HG02970 (cell line): ENCODE measurements around the gene PRND.
"Not testable (repeated sequence)": the region's sequence is repeated elsewhere in the genome, so short reads cannot be mapped to it uniquely, and the experiment has no call there.

Experiments
- ATAC-seq: cut with Tn5 transposase; IDR thresholded peaks from one replicate; pipeline ENCODE4 v1.9.1; 2021; ENCODE audit warnings: mild to moderate bottlenecking, moderate library complexity, moderate number of reproducible peaks; ENCODE audit not compliant: unreplicated experiment, low FRiP score

Gene PRND

DNA sequence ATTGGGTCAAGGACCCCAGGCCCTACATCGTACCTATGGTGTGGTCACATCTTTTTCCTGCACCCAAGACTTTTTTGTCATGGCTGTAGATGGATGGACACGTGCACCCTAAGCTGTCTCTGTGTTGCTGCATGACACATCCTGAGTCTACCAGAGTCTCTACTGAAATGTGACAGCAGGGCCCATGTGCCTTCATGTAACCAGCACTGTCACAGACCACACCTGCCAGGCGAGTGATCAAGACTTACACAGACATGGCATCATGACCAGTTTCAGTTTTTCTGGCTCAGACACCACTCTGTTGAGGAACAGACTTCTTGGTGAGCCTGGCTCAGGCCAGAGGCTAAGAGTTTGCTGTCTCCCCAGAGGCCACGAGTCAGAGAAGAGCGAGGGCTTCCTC, 7.6 kb downstream of the PRND start:
- ATAC-seq: no peak

DNA sequence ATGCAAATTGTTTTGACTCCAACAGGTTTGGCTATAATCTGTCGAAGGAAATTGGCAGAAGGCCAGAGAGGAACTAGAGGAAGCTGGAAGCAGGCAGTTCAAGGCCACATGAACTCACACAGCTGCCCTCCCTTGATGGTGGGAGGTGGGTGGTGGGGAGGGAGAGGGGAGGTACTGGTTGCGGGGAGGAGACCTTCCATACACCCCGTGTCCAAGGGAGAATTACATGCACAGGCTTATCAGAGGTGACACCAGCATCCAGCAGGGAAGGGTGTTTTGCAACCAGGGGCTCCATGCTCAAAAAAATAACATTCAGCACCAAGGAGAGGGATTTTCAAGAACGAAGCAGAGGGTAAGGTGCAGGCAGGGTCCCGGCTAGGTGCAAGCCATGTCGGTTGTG, 9.1 kb downstream of the PRND start:
- no peak for ATAC-seq

DNA sequence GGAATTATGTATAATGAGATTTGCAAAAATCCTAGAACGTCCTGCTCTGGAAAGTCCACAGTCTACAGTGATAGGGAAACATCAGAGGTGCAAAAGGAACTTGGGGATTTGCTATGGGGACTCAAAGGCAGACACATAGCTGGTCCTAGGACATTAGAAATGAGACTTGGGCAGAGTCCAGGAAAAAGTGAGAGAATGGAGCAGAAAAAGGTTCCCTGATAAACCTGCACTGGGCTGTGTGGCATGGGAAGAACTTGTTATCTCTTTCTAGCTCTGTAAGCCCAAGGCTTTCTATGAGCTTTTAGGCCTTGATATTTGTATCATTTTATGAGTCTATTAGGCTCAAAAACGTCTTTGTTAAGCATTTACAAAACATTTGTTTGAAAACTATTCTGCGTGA, 15.2 kb downstream of the PRND start:
- no peak for ATAC-seq

DNA sequence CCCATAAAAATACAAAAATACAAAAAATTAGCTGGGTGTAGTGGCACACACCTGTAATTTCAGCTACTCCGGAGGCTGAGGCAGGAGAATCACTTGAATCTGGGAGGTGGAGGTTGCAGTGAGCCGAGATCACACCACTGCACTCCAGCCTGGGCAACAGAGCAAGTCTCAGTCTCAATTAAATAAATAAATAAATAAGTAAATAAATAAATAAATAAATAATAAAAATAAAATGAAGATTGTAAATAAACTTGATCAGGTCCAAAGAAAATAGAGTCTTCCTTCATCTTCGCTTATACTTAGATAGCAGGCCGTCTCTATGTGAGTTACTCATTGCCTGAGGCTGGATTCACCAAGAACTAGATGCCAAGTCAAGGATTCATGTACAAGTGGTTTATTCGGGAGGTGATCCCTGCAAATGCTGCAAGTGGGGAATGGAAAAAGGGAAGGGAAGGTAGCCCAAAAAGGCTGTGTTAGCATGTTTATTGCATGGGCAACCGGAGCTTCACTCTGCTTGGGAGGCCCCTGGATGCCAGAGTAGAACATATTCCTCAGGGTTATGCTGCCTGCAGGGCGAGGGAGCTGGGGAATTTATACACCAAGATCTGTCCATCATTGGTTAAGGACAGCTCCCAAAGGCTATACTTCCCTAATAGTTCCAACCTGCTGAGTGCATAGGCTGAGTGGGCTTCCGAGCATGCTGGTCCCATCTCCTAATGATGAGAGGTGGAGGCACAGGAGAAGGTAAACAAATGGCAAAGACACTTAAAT, 16.3 kb downstream of the PRND start:
- no peak for ATAC-seq

DNA sequence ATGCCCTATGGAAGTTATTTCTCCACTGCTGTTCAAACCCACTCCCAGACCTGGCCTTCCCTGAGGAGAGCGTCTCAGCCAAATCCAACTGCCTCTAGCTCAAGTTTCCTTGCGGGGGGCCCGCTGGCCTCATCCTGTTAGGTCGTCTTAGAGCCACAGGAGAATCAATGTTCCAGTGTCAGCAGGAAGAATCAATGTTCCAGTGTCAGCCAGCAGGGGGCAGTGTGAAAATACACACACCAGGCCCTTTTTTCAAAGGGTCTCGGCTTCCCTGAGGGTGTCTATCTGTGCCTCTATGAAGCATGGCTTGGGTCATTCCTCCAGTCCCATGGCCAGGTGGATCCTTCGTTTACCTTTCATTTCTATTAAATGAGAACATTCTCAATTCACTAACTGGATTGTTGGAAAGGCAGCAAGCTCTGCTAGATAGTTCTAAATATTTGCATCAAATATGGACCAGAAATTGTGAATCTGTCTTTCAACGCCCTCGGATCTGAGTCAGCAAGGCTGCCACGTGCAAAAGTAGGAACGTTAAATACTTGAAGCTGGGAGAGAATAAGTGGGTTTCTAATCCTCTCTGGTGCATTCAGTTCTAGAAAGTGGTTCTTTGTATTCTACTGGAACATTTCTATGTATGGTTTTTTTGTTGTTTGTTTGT, 19.2 kb downstream of the PRND start:
- no peak for ATAC-seq

DNA sequence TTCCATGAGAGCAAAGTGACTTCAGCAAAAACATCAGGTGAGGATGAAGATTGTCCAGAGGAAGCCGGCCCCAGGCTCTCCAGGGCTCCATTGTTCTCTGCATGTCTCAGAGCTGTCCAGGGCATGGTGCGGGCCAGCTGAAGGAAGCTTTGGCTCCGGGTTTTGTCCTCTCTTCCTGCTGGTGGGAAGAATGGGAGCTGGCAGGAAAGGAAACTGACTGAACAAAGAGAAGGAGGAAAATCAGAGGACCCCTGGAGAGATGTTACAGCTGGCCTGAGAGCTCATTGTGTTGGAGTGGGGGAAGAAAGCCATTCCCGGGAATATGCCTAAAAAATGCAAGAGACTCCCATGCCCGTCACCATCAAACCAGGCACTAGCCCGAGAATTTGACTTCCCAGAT, 27.1 kb downstream of the PRND start:
- no peak for ATAC-seq

DNA sequence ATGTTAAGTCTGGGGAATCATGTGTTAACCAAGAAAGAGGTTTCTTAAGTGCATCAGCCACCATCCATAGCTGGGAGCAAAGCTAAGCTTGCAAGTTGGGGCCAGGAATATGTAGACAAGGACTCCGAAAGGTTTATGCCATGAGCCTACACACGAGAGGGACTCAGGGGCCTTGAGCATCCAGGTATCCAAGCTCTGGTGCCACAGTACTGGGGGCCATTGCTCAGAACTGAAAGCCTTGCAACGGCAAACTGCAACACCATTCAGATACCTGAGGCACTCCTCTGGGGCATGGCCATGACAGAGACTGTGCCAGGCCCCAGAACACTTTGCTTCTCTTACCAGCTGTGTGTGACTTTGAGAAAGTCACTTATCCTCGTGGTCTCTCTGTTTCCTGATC, 27.6 kb downstream of the PRND start:
- ATAC-seq: no peak

DNA sequence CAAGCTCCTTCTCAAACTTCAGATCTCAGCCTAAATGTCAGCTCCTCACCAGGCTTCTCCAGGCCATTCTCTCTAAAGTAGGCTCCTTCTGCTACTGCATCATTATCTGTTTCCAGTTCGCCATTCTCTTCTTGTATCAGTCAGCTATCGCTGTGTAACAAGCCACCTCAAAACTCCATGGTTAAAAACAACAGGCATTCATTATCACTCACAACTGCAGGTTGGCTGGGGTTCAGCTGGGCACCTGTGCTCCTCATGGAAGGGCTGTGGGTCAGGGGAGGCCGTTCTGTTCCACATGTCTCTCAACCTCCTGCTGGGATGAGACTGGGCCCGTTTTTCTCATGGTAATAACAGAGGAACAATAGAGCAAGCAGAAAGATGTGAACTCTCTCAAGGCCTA, 28.7 kb downstream of the PRND start:
- no peak for ATAC-seq

DNA sequence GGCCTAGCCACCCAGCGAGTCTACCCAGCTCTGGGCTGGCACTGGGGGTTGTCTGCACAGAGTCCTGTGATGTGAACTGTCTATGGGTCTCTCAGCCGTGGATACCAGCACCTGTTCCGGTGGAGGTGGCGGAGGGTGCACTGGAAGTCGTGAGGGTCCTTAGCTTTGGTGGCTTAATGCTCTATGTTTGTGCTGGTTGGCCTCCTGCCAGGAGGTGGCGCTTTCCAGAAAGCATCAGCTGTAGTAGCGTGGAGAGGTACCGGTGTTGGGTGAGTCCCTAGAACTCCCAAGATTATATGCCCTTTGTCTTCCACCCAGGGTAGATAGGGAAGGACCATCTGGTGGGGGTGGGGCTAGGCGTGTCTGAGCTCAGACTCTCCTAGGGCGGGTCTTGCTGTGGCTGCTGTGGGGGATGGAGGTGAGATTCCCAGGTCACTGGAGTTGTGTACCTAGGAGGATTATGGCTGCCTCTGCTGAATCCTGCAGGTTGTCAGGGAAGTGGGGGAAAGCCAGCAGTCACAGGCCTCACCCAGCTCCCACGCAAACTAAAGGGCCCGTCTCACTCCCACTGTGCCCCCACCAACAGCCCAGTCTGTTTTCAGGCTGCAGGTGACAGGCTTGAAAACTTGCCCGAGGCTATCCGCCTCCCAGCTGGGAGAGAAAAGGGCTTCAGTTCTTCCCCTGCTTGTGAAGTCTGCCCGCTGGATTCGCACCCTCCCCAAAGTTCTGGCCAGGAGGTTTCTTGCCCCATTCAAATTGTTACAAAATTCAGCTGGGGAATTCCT, 37.6 kb downstream of the PRND start:
- ATAC-seq: not testable (repeated sequence)

DNA sequence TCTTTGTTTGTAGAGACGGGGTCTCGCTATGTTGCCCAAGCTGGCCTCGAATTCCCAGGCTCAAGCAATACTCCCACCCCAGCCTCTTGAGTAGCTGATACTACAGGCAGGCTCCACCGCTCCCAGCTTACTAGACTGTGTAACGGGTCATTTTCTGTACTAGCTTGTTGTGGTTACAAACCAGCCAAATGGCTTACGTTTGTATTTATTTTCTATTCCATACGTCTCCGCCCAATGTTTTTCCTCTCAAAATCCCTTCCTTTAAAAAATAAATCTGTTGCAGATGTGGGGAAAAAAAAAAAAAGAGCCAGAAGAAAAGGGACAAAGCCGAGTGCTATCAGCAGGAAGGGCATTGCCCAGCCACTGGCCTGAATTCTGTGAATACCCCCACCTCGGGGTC, 41.6 kb downstream of the PRND start:
- no peak for ATAC-seq

DNA sequence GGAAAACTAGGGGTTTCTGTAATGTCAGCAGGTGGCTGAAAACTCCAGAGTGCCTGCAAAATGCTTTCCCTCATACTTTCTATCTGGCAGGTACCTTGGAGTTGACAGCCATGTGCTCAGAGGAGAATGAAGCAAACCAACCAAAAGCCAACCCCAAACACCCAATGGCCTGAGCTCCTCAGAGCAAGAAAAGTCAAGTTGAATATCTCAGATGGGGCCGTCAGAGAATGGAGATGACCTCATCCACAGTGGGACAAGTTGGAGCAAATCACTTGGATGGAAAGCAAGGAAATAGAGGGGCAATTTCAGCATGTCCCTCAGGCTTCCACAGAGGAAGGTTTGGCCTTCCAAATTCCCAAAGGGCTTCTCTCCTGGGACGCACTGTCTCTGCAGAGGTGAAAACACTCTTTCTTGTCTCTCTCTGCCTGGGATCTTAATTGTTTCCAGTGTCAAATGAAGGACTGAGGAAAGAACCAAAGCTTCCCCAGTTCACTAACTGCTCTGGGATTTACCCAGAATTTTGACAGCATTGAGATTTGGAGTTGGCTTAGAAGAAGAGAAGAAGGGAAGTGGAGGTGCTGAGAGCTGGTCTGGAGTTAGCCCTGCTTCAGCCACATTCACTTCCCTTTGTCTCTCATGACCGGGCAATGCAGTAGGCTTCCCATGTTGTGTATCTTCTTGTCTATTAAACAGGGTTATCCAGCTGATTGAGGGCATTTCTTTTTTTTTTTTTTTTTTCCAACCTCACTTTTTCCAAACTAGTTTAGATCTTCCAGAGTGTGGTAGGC, 42.2 kb downstream of the PRND start:
- ATAC-seq: no peak

DNA sequence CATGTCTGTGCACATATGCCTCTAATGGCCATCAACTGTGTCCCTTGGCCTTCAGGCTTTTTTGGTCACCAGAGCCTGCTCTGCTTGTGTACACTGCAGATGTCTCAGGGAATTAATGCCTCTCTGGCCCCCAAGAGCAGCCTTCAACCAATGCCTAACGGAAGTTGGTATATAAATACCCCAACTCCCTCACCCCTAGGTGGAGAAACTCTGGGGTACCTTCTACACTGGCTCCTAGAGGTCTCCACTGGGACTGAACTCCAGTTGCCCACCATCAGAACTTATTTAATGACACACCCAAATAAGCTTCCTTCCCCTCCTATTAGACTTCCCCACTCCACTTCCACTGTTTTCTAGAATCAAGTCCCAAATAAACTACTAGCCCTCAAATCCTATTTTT, 43.1 kb downstream of the PRND start:
- no peak for ATAC-seq

DNA sequence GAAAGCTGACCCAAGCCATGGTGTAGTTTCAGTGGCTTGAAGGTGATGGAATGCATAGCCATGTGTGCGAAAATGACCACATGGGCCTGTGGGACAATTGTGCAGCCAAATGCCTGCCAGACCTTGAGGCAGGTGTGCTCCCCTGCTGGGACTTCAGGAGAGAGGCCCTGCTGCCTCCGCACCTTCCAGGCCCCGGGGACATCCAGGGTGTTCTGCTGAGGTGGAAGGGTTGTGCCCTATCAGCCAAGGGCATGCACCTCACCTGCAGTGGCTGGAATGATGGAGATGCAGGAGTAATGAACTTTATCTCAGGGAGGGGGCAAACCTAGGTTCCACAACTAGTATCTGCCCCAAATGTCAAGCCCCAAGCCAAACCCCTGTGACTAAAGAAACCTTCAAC, 44.0 kb downstream of the PRND start:
- no peak for ATAC-seq

DNA sequence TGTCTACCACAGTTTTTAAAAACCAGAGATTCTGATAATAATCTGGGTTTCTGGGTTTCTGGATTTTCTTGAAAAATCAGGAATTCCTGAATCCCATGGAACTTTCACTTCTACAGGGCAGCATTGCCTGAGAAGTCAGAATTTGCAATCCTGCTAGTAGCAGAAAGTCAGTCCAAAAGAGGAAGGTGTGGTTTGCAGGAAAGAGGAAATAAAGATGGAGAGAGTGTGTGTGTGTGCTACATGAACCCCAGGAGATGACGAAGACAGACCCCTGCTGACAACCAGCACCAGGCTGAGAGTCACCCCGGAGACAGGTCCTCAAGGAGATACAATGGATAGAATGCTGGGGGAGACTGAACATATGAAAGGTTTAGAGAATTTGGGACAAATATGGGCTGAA, 44.9 kb downstream of the PRND start:
- ATAC-seq: no peak

DNA sequence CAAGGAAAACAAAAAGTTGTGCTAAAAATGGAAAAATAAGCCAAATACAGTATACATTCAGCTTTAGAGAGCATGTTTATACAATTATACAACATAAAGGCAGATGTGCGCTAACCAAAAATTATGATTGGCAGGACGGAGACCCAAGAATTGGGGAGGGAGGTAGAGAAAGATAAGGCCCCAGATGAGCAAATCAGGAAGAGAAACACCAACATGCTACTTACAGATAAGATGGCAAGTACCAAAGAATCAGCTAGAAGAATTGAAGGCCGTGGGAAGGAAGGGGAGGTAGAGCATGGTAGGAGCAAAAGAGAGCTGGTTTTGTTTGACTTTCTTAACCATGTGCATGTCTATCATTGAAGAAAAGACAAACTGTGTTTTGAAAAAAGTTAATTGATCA, 45.4 kb downstream of the PRND start:
- no peak for ATAC-seq

DNA sequence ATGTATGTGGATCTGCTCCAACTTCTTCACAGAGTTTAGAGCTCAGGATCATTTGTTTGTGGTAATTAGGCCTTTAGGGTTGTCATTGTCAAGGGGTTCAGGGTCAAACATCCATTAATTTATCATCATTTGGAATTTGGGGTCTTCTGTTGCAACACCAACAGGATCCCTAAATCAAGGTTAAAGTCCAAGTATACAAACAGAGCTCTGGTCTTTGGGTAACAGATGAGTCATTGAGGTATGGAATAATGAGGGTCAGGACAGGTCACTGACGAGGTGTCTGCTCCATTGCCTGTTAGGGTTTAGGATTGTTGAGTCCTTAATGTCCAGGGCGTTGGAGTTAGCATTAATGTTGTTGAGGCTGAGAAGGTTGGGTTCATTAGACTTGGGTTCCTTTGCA, 47.6 kb downstream of the PRND start:
- no peak for ATAC-seq

DNA sequence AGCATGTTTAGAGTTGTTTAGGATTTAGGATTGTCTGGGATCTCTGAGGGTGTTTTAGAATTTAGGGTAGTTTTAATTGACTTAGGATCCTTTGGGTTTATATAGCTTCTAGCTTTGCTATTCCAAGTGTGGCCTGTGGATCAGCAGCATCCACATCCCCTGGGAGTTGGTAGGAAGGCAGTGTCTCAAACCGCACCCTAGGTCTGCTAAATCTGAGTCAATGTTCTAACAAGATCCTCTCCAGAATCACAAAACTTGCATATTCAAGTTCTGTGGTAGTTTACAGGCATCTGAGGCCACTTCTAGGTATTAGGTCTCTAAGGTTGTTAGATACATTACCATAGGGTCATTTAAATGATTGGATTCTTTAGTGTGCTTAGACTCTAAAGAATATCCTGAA, 48.3 kb downstream of the PRND start:
- ATAC-seq: no peak

DNA sequence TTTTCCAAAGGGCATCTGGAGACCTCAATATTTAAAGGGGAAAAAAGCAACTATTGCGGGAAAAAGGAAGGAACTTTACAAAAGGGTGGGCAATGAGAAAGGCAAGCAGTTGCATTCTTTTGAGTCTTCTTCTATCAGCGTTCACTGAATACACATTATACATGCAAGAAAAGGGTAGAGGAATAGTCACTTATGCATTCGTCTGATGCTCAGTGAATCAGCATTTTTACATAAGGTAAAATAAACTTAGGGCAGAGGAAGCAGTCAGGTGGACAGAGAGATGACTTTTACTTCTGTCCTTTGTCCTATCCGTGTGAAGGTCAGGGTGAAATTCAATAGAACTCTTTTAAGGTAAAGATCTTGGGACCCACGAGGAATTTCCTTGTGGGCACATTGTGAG, 49.3 kb downstream of the PRND start:
- ATAC-seq: no peak

DNA sequence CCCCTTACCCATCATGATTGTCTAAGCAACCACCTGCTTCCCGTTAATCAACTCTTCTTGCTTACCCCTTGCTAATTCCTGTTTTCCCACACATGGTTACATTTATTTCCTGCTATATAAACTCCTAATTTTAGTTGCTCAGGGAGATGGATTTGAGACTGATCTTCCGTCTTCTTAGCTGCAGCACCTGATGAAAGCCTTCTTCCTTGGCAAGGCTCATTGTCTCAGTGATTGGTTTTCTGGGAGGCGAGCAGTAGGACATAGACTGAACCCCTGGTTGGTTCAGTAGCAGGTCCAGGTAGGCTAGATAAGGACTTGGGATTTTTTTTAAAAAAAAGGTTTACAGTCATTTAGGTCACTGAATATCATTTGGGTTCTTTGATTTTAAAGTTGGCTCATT, 50.4 kb downstream of the PRND start:
- ATAC-seq: no peak

DNA sequence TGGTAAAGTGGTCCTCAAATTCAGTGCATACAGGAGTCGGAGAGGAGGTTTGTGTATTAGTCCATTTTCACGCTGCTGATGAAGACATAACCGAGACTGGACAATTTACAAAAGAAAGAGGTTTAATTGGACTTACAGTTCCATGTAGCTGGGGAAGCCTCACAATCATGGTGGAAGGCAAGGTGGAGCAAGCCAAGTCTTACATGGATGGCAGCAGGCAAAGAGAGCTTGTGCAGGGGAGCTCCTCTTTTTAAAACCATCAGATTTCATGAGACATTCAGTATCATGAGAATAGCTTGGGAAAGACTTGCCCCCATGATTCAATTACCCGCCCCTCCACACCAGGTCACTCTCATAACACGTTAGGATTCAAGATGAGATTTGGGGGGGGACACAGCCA, 51.3 kb downstream of the PRND start:
- not testable (repeated sequence) for ATAC-seq

DNA sequence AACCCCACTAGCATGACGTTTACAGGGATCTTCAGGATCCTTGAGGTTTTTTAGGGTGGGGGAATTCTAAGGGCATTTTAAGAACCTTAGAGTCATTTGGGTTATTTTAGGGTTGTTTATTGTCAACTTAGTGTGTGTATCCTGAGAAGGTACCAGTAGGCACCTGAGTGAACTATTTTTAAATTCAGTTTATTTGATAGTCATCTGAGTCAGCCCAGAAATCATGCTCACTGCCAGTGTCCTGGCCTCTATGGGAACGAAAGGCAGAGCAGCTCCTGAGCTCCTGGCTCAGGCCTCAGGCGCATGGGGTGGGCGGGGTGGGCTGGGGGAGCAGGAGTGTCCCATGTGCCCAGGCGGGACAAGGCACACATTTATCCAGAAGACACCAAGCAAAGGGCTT, 52.0 kb downstream of the PRND start:
- no peak for ATAC-seq
